ENCODE data around the gene ETS2.
"Not testable (repeated sequence)": the region's sequence is repeated elsewhere in the genome, so short reads cannot be mapped to it uniquely, and the experiment has no call there.

ETS2 gene

DNA sequence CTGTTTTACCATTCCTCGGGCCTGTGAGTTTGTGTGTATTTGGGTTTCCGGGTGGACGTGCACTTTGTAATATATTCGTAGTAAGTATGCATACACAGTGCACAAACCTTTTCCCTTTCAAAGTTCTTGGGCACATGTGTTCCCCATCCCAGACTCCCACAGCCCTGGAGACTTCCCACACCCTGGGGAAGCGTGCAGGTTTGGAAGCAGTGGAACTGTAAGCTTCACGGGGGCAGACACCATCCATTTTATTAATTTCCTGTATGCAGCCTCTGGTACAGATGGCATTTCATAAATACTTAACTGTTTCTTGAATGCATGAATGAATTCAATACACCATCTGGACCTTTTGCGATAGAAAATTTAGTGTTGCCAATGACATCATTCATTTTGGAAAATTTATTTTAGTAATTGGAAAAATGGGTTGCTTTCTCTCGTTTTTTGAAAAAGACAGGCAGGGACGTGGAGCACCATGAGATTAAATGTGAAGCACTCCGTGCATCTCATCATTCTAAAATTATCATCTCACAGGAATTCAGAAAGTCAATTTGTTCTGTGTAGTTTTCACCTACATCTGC is 10.8 kb downstream of the ETS2 start:
- no peak for DNase-seq (ENCODE audit: low read depth in 1 of 2, low spot score in 1 of 2)

DNA sequence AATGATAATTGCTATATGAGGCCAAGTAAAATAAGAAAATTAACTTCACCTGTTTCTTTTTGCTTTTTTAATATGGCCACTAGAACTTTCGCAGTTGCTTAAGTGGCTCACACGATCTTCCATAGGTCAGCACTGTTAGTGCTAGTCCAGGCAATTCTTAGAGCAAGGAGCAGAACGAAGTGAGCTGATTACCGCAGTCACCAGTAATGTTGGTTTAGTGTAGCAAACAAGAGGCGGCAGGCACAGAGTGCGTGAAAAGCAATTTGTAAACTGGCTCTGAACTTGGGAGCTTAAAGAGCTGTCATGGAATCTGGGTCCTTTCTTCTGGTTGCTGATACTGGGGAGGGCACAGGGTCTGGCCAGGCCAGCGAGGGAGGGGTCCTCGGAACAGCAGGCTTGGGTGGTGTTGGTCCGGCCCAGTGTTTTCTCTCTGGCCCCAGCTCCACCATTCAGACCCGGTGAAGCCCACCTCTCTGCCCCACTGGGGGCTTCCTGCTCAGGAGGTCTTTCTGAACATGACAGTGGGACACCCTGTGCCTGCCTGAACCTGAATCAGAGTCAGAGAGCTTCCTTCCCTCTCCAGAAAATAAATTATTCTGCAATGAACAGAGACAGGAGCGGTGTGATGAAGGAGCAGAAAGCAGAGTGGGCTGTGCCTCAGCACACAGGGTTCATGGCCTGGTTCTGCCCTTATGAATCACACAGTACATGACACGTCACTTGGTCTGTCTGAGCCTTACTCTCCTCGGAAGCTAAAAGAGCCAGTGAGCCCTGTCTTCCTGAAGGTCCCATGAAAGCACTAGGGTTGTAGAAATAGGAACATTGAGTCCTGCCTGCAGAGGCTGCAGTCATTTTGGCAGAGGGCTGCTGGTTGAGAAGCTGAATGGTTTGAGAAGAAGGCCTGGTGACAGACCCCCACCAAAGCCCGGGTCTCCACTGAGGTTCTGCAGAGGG is 11.9 kb downstream of the ETS2 start:
- no peak for DNase-seq (ENCODE audit: low read depth in 1 of 2, low spot score in 1 of 2)

DNA sequence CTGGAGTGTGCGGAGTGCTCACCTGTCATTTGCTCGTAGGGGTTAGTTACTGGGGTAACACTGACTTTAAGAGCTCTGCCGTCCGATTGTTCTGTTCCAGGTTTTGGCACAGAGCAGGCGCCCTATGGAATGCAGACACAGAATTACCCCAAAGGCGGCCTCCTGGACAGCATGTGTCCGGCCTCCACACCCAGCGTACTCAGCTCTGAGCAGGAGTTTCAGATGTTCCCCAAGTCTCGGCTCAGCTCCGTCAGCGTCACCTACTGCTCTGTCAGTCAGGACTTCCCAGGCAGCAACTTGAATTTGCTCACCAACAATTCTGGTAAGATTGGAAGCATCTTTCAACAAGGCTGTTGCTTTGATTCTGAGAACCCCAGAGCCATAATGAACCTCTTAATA is 12.6 kb downstream of the ETS2 start:
- no peak for DNase-seq (ENCODE audit: low read depth in 1 of 2, low spot score in 1 of 2)

DNA sequence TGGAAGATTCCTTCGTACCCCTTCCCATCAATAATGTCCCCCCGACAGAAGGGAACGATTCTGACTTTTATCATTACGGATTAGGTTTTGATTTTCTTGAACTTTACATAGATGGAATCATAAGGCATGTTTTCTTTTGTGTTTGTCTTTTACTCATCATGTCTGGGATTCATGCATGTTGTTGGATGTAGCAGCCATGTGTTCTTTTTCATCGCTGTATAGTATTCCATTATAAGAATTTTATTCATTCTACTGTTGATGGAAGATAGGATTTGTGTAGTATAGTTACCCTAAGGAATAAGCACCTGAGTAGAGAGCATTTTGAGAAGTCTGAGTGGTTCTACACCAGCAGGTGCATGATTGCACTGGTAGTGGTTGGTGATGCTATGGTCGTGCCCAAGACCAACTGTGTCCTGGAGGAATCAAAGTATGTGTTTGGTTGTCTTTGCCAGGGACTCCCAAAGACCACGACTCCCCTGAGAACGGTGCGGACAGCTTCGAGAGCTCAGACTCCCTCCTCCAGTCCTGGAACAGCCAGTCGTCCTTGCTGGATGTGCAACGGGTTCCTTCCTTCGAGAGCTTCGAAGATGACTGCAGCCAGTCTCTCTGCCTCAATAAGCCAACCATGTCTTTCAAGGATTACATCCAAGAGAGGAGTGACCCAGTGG is 13.5 kb downstream of the ETS2 start:
- DNase-seq (ENCODE audit: low read depth in 1 of 2, low spot score in 1 of 2): no peak

DNA sequence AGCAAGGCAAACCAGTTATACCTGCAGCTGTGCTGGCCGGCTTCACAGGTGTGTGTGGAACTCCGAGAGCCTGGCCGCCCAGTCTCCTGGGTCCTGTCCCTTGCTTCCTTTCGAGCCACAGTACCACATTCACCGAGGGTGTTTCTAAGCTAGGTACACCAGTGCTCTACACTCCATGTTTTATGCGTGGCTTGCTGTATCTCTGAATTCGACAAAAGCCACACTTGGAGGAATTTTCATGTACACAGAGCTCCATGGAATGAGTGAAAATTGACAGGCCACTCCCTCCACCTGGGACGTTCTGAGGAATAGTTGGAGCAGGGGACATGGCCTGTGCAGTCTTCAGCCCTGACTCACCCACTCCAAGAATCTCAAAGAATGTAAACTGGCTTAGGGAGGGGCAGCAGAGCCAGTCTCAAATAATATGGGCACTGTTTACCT is 14.0 kb downstream of the ETS2 start:
- DNase-seq (ENCODE audit: low read depth in 1 of 2, low spot score in 1 of 2): no peak

DNA sequence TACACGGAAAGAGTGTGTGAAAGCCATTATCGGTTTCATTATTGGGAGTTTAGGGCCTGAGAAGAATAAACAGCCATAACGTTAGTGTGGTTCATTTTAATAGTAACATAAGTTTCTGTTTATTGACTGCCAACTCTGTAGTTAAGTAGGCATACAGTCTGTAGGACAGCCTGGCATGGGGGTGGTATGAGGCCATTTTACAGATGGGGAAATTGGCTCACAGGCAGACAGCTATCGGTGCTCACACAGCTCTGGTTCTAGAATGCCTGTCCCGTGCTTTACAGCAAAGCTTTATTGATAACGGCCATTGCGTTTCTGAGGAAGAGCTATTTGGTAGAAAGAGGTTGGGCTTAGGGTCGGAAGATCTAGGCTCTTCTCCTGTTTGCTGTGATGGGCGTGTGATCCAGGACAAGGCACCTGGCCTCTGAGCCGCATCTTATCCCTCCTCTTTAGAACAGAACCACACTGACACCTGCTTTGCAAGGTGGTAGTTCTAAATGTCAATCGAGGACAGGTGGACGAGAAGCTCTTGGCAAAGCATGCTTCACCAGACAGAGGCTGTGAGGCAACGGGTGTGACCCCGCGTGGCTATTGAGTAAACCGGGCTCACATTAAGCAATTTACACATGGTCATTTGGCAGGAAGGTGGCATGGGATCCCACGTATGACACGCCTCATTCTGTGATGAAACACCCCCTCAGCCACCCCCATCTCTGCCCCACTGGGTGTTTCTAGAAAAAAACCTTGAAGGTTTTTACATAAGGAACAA is 14.9 kb downstream of the ETS2 start:
- no peak for DNase-seq (ENCODE audit: low read depth in 1 of 2, low spot score in 1 of 2)

DNA sequence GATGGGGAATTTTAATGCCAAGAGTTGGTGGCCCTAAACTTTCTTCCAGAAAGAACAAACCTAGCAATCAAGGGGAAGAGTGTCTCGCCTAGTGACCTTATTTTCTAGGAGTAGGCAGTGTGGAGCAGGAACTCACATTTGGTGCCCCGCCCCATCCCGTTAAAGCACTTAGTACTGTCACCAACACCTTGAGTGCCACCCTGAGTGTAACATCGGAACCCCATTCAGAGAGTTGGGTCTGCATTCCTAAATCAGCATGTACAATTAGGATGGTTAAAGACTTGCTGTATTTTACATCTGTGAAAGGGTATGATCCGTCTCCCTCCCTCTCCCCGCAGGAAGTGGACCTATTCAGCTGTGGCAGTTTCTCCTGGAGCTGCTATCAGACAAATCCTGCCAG is 15.5 kb downstream of the ETS2 start:
- DNase-seq (ENCODE audit: low read depth in 1 of 2, low spot score in 1 of 2): no peak

DNA sequence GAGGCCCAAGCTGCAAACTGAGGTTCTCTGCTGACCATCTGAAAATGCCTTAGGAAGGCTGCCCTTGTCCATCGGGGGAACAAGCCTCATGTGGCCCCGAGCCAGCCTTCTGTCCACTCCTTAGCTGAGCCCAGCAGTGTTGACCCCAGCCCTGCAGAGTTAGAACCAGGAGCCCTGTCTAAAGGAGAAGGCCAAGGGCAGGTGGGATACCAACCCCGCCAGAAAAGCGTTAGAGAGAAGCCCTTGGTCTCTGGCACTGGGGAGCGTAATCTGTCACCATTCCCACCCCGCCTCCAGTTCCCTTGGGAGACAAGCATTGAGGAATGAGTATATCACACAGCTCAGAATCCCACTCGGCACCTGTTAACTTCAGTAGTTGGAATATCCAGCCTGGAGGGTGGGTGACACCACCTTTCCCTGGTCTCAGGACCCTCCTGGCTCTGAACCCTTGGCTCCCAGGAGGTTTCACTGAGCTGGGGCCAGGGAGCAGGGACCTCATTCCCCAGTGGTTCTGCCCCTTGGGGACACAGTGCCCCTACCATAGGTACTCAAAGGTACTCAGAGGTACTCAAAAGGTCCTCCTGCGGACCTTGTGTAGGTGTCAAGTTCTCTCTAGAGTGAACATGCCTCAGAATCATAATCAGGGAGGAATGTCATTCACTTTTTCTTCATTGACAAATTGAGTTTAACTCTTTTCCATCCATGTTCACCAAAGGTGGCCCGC is 16.4 kb downstream of the ETS2 start:
- no peak for DNase-seq (ENCODE audit: low read depth in 1 of 2, low spot score in 1 of 2)

DNA sequence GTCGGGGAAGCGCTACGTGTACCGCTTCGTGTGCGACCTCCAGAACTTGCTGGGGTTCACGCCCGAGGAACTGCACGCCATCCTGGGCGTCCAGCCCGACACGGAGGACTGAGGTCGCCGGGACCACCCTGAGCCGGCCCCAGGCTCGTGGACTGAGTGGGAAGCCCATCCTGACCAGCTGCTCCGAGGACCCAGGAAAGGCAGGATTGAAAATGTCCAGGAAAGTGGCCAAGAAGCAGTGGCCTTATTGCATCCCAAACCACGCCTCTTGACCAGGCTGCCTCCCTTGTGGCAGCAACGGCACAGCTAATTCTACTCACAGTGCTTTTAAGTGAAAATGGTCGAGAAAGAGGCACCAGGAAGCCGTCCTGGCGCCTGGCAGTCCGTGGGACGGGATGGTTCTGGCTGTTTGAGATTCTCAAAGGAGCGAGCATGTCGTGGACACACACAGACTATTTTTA is 17.1 kb downstream of the ETS2 start:
- no peak for DNase-seq (ENCODE audit: low read depth in 1 of 2, low spot score in 1 of 2)

DNA sequence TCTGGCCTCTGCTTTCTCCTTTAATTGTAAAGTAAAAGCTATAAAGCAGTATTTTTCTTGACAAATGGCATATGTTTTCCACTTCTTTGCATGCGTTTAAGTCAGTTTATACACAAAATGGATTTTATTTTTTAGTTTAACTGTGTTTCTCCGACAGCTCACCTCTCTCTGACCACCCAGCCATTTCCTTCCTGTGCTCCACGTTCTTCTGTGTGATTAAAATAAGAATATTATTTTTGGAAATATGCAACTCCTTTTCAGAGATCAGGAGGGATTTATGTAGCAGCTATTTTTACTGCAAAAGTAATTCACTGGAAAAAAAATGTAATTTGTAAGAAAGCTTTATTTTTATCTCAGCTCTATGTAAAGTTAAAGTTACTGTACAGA is 18.0 kb downstream of the ETS2 start:
- no peak for DNase-seq (ENCODE audit: low read depth in 1 of 2, low spot score in 1 of 2)

DNA sequence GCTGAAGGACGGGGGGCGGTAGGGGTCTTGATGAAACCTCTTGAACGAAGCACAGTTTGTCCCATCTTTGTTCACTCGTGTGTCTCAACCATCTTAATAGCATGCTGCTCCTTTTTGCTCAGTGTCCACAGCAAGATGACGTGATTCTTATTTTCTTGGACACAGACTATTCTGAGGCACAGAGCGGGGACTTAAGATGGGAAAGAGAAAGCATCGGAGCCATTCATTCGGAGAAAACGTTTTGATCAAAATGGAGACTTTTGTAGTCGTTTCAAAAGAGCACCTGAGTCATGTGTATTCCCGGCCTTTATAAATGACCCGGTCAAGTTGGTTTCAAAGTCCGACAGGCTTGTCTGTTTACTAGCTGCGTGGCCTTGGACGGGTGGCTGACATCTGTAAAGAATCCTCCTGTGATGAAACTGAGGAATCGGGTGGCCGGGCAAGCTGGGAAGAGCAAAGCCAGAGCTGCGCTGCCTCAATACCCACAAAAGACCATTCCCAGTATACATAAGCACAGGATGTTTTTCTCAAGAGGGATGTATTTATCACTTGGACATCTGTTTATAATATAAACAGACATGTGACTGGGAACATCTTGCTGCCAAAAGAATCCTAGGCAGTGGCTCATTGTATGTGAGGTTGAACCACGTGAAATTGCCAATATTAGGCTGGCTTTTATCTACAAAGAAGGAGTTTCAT is 18.5 kb downstream of the ETS2 start:
- no peak for DNase-seq (ENCODE audit: low read depth in 1 of 2, low spot score in 1 of 2)

DNA sequence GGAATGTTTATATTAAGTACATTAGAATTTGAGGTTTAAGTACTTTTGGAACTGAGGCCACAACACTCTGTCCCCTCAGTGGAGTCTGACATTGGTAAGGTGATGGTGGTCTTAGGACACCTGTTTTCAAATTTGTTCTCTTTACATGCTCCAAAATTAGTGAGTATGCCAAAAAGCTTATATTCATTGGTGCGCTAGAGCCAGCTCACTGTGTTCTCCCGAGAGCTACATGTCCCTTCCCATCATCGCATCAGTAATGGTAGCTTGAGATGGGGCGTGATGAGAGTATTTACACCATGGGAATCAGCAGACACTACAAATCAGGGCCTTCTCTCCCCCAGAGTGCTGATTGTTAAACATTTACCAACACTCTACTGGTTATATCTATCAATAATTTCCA is 19.5 kb downstream of the ETS2 start:
- DNase-seq (ENCODE audit: low read depth in 1 of 2, low spot score in 1 of 2): no peak

DNA sequence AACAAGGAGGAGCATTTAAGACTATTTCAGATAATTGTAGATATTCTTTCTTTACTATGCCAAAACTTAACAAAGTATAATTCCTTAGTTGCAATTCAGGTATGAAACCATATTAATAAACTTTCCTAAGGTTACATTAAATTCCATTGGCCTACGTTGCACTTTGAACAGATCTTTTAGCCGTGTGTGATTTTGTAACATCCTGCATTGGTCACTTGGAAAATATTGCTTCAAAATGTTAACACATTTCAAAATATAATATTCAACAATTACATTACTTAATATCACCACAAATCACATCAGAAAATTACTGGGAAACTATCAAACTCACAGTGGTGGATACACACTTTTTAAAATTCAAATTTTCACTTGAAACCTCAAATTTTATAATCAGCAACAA is 20.2 kb downstream of the ETS2 start:
- no peak for DNase-seq (ENCODE audit: low read depth in 1 of 2, low spot score in 1 of 2)

DNA sequence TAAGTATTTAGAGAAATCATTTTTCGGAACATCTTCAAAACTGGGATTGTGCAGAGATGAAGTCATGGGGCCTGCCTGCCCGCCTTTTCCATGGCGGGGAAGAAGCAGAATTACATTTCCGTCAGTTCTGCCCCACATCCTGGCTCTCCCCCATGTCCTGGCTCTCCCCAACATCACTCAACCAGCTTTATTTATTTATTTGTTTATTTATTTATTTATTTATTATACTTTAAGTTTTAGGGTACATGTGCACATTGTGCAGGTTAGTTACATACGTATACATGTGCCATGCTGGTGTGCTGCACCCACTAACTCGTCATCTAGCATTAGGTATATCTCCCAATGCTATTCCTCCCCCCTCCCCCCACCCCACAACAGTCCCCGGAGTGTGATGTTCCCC is 22.4 kb downstream of the ETS2 start:
- DNase-seq (ENCODE audit: low read depth in 1 of 2, low spot score in 1 of 2): not testable (repeated sequence)

DNA sequence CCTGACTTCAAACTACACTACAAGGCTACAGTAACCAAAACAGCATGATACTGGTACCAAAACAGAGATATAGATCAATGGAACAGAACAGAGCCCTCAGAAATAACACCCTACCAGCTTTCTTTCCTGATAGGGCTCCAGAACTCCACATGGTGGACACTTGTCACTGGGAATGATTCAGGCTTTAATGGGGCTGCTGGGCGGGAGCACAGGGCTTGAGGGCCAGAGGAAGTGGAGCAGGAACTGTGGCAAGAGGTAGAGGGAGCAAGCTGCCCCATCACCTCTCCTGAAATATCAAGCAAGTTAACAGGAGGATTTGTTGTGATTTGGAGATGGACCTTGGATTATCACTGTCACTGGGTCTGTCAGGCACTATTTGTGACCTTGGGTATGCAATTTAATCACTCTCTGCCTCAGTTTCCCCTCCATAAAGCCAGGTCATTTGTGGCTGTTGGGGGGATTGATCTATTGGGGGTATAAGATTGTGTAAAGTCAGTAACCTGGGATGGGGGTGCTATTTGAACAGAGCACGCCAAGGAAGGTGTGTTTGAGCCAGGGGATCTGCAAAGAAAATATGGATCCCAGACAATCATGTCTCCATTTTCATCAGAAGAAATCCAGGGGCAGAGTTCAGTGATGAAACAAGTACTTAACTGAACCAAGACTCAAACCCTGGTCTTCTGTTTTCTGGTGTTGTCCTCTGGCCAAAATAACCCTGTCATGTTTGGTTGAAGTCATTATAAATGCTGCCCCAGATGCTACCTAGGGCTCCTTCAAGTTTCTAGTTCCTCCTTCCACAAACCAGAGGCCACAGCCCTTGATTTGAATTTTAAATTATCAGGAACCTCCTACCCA is 25.2 kb downstream of the ETS2 start:
- DNase-seq (ENCODE audit: low read depth in 1 of 2, low spot score in 1 of 2): no peak

DNA sequence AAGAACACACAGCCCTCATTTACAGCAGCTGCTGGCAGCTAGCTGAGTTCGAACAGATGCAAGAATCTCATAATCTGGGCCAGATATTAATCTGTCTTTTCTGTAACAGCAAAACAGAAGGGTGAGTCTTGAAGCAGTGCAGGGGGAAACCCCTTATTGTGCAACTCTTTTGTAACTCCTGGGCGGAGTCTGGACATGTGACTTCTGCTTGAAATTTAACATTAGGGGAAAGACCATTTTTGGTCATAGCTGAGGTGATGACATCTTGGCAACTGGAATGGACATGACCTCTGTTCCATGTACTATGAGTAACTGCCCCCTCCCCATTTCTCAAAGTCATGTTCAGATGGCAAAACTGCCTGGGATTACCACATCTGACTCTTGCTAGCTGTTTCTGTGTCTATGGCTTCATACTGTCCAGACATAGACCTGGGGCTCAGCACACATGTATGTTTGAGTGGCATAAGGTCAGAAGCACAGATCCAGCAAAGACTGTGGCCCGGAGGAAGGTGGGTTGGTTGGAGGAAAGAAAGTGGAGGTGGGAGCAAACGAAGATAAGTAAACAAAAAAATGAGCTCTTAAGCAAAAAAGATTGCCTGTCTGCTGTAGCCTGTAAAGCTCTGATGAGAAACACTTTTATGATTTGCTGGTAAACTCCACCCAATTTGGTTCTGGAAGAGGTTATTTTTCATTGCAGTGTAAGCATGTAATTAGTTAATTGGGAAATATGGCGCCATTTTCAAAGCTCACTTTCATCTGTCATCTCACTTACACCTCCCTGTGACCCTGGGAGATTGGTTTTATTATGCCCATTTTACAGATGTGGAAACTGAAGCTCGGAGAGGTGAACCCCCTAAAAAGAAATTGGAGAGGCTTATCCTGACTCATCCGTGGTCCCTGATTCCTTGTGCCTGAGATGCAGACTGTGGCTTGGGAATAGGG is 26.1 kb downstream of the ETS2 start:
- DNase-seq (ENCODE audit: low read depth in 1 of 2, low spot score in 1 of 2): no peak

DNA sequence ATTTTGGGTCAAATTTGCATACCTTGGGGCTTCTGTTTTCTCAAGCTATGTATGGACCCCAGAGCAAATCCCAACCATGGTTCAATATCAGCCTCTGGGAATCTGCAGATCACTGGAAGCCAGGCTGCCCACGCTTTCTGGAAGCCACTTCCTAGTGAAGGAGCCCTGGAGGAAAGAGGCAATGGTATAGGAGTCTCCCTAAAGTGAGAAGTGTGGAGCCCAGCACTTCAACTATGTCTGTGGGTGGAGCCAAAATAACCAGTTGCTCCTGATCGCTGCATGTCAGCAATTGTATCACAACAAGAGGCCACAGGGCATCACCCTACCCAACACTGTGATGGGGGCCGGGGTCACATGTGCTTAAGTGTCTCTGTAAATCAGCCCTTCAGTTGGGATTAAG is 26.9 kb downstream of the ETS2 start:
- no peak for DNase-seq (ENCODE audit: low read depth in 1 of 2, low spot score in 1 of 2)

DNA sequence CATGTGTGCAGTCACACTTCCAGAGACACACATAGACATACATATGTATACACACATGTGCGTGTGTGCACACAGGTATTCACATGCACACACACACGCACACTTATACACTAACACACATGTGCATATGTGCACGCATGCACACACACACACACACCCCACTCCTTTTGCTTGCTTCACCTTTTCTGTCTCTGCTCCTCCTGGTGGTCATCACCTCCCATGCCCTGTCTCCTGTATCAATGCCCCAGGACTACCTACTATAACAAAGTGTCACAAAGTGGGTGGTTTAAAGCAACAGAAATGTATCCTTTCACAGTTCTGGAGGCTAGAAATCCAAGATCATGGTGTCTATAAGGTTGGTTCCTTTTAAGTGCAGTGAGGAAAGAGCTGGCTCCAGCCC is 27.4 kb downstream of the ETS2 start:
- no peak for DNase-seq (ENCODE audit: low read depth in 1 of 2, low spot score in 1 of 2)

Measured in activated T-helper 1 cell treated with anti-CD3 and anti-CD28 coated beads, Interleukin-2, amount 50 U/mL, for 16 hours (primary cell).